ENCODE data around the gene POLH. TPM values are rescaled to one million over a fixed set of nuclear protein-coding genes. Genes with fewer than 3 reads are reported as not detected.

POLH gene
- total and polyA plus RNA-seq, 10 of the 15 experiments (the other 5 are each of a cell fraction or from before 2014, with no cell fraction given) = 5.5 to 33.6 (median 18.6) TPM

DNA sequence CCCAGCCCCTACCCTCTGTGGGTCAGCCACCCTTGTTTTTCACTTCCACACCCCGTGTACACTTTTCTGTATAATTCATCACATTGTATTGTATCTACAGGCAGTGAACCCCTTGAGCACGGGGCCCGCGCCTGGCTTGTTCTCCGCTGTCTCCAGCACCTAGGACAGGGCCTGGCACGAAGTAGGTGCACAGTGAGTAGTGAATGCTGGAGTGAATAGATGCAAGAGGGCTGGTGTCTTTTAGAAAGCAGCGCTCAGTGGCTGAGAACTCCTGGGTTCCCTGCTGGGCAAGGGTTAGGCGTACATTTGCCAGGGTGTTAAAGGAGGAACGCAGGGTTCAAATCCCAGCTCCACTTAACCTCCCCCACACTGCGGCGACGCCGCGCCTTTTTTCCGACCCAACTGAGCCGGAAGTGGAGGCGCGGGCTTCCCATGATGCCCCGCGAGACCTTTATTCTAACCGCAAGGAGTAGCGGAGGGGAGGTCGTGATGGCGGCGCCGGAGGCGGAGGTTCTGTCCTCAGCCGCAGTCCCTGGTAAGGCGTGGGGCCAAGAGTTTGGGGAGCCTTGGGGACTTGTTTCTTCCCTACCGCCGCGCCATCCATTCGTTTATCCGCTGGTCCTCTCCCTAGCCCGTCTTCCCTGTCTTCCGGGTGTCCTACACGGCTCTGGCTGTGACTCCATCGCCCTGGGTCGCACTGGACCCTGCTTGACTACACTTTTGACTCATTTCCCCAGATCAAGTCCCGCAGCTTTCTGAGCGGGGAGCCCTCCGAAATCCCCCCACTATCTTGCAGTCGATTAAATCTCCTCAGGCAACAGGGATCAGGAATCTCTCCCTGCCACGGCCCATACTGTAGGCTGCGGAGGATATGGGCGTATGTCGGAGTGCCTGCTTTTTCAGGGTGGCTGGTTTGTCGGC lies 59.7 kb downstream of the POLH start, which contains the start of gene MAD2L1BP (continued):
- TF ChIP-seq, protein P1, sequence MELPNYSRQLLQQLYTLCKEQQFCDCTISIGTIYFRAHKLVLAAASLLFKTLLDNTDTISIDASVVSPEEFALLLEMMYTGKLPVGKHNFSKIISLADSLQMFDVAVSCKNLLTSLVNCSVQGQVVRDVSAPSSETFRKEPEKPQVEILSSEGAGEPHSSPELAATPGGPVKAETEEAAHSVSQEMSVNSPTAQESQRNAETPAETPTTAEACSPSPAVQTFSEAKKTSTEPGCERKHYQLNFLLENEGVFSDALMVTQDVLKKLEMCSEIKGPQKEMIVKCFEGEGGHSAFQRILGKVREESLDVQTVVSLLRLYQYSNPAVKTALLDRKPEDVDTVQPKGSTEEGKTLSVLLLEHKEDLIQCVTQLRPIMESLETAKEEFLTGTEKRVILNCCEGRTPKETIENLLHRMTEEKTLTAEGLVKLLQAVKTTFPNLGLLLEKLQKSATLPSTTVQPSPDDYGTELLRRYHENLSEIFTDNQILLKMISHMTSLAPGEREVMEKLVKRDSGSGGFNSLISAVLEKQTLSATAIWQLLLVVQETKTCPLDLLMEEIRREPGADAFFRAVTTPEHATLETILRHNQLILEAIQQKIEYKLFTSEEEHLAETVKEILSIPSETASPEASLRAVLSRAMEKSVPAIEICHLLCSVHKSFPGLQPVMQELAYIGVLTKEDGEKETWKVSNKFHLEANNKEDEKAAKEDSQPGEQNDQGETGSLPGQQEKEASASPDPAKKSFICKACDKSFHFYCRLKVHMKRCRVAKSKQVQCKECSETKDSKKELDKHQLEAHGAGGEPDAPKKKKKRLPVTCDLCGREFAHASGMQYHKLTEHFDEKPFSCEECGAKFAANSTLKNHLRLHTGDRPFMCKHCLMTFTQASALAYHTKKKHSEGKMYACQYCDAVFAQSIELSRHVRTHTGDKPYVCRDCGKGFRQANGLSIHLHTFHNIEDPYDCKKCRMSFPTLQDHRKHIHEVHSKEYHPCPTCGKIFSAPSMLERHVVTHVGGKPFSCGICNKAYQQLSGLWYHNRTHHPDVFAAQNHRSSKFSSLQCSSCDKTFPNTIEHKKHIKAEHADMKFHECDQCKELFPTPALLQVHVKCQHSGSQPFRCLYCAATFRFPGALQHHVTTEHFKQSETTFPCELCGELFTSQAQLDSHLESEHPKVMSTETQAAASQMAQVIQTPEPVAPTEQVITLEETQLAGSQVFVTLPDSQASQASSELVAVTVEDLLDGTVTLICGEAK (IDR thresholded peaks at IDR 0.05; ENCODE audit: borderline replicate concordance) = peak; percentile 65; the same call in 1 of the 2 replicates
- TF ChIP-seq KAT2A (conservative IDR thresholded peaks at IDR 0.05; ENCODE audit: control insufficient read depth, low read depth, low read length) = no peak
- peak; percentile 9 for TF ChIP-seq RELA (IDR thresholded peaks at IDR 0.05; ENCODE audit: borderline replicate concordance, partially characterized antibody)
- TF ChIP-seq GABPA (IDR thresholded peaks at IDR 0.05; ENCODE audit: low read depth) = peak; percentile 72
- 0 out of 2 replicates have a peak, but pooled peaks have one; percentile 20 for TF ChIP-seq LARP7 (IDR thresholded peaks at IDR 0.05)
- TF ChIP-seq RUNX3 (IDR thresholded peaks at IDR 0.05; ENCODE audit: low read length) = peak; percentile 98
- TF ChIP-seq EED (IDR thresholded peaks at IDR 0.05; ENCODE audit: low read depth) = peak; percentile 77
- peak; percentile 83; the same call in 1 of the 2 replicates for TF ChIP-seq SMARCA5 (IDR thresholded peaks at IDR 0.05)
- 0 out of 2 replicates have a peak, but pooled peaks have one; percentile 39 for TF ChIP-seq STAT1 (conservative IDR thresholded peaks at IDR 0.05)
- peak; percentile 21; the same call in 1 of the 2 replicates for TF ChIP-seq IRF4 (IDR thresholded peaks at IDR 0.05; ENCODE audit: low read depth, low read length)
- TF ChIP-seq MEF2B (IDR thresholded peaks at IDR 0.05; ENCODE audit: partially characterized antibody, poor library complexity, severe bottlenecking) = no peak
- TF ChIP-seq, protein P2, sequence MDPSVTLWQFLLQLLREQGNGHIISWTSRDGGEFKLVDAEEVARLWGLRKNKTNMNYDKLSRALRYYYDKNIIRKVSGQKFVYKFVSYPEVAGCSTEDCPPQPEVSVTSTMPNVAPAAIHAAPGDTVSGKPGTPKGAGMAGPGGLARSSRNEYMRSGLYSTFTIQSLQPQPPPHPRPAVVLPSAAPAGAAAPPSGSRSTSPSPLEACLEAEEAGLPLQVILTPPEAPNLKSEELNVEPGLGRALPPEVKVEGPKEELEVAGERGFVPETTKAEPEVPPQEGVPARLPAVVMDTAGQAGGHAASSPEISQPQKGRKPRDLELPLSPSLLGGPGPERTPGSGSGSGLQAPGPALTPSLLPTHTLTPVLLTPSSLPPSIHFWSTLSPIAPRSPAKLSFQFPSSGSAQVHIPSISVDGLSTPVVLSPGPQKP (IDR thresholded peaks at IDR 0.05; ENCODE audit: low read depth, low read length) = peak; percentile 87
- TF ChIP-seq FOXM1 (IDR thresholded peaks at IDR 0.05; ENCODE audit: low read depth, low read length) = no peak
- no peak for TF ChIP-seq SRF (IDR thresholded peaks at IDR 0.05; ENCODE audit: low read depth in 2 of 2, low read length in 2 of 2)
- TF ChIP-seq NR2F1 (conservative IDR thresholded peaks at IDR 0.05) = peak; percentile 71
- TF ChIP-seq MTA2 (IDR thresholded peaks at IDR 0.05; ENCODE audit: low read depth) = peak; percentile 67
- 0 out of 2 replicates have a peak, but pooled peaks have one; percentile 18 for TF ChIP-seq PAX5 (IDR thresholded peaks at IDR 0.05; ENCODE audit: borderline replicate concordance, low read depth, low read length)
- TF ChIP-seq, protein P3, sequence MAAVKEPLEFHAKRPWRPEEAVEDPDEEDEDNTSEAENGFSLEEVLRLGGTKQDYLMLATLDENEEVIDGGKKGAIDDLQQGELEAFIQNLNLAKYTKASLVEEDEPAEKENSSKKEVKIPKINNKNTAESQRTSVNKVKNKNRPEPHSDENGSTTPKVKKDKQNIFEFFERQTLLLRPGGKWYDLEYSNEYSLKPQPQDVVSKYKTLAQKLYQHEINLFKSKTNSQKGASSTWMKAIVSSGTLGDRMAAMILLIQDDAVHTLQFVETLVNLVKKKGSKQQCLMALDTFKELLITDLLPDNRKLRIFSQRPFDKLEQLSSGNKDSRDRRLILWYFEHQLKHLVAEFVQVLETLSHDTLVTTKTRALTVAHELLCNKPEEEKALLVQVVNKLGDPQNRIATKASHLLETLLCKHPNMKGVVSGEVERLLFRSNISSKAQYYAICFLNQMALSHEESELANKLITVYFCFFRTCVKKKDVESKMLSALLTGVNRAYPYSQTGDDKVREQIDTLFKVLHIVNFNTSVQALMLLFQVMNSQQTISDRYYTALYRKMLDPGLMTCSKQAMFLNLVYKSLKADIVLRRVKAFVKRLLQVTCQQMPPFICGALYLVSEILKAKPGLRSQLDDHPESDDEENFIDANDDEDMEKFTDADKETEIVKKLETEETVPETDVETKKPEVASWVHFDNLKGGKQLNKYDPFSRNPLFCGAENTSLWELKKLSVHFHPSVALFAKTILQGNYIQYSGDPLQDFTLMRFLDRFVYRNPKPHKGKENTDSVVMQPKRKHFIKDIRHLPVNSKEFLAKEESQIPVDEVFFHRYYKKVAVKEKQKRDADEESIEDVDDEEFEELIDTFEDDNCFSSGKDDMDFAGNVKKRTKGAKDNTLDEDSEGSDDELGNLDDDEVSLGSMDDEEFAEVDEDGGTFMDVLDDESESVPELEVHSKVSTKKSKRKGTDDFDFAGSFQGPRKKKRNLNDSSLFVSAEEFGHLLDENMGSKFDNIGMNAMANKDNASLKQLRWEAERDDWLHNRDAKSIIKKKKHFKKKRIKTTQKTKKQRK (IDR thresholded peaks at IDR 0.05; ENCODE audit: low read depth, low read length) = no peak
- peak; percentile 58; the same call in 1 of the 2 replicates for TF ChIP-seq CHD2 (IDR thresholded peaks at IDR 0.05; ENCODE audit: borderline replicate concordance, low read depth, low read length)
- TF ChIP-seq, protein P4, sequence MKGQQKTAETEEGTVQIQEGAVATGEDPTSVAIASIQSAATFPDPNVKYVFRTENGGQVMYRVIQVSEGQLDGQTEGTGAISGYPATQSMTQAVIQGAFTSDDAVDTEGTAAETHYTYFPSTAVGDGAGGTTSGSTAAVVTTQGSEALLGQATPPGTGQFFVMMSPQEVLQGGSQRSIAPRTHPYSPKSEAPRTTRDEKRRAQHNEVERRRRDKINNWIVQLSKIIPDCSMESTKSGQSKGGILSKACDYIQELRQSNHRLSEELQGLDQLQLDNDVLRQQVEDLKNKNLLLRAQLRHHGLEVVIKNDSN (IDR thresholded peaks at IDR 0.05; ENCODE audit: borderline replicate concordance, extremely low read length, insufficient read depth, low read depth, low read length) = no peak
